K562 (cell line): Measurements from ENCODE around the gene SIT1. TPM values are rescaled to one million over a fixed set of nuclear protein-coding genes. Genes with fewer than 3 reads are reported as not detected.

Experiments used
- ATAC-seq: fragments of 200-7000 bp; cut with Tn5 transposase; 3 replicates; pipeline ENCODE4 v1.9.1; 2020; ENCODE audit warnings: moderate library complexity
- BruUV-seq: library from RNA; stranded (reverse); fragments of 400-500 nt; replicated peaks from 2 replicates; lab custom pipeline; 2021; lab: Mats Ljungman, UMichigan
- CTCF ChIA-PET: fragments of 300-600 bp; formaldehyde crosslinking; extraction: SDS; loops from one replicate; lab custom pipeline; 2021; ENCODE audit warnings: low intra/inter-chr PET ratio; lab: Yijun Ruan, JAX
- POLR2A ChIA-PET: fragments of 300-600, 350-650 bp; sonication (Branson Sonifier 250); formaldehyde crosslinking; extraction: SDS; loops from one replicate; lab custom pipeline; 2021; ENCODE audit warnings: antibody characterized with exemption, inconsistent platforms; lab: Yijun Ruan, JAX
- DNase-seq, 4 experiments: peaks; one replicate each; pipeline versions ENCODE4 v3.0.0 to v3.0.0-alpha.2; 2011 to 2018; ENCODE audit warnings: low spot score in 3 of 4, mixed read lengths in 3 of 4; ENCODE audit errors: extremely low read depth in 1 of 4
- FAIRE-seq: peaks from 2 replicates; lab custom pipeline; 2011; peaks lifted over from hg19 to GRCh38; lab: Jason Lieb, UNC
- H2AFZ ChIP-seq: 2 replicates; pipeline ENCODE4 v1.6.0; 2011; ENCODE audit warnings: low read depth, low read length, control low read depth, inconsistent platforms
- H3K27ac ChIP-seq: fragments of 200-600 bp; 3 replicates; pipeline ENCODE4 v1.8.0; 2011; ENCODE audit warnings: low read depth, mild to moderate bottlenecking, control low read depth, inconsistent platforms, low read length, moderate library complexity, mixed read lengths; ENCODE audit errors: extremely low read depth
- H3K27me3 ChIP-seq, 2 experiments: fragments of 300-600 bp in 1 of 2; 2 replicates in 1 of 2; 3 replicates in 1 of 2; pipeline versions ENCODE4 v1.6.0 to v1.8.0; 2011; ENCODE audit warnings: inconsistent platforms in 2 of 2, low read length in 2 of 2, mild to moderate bottlenecking in 1 of 2, mixed read lengths in 1 of 2, moderate library complexity in 1 of 2; ENCODE audit not compliant: control insufficient read depth in 2 of 2, insufficient read depth in 2 of 2
- H3K36me3 ChIP-seq: fragments of 300-600 bp; 3 replicates; pipeline ENCODE4 v1.8.0; 2011; ENCODE audit warnings: mild to moderate bottlenecking, low read length, inconsistent platforms; ENCODE audit not compliant: control insufficient read depth, insufficient read depth
- H3K4me1 ChIP-seq, 2 experiments: fragments of 200-600 bp in 1 of 2; replicated peaks in 1 of 2; 2 replicates in 1 of 2; 3 replicates in 1 of 2; pipeline versions ENCODE4 v1.5.1 to v1.8.0; 2011; ENCODE audit warnings: inconsistent platforms in 2 of 2, low read length in 2 of 2, mild to moderate bottlenecking in 1 of 2, mixed read lengths in 1 of 2, moderate library complexity in 1 of 2; ENCODE audit not compliant: control insufficient read depth in 2 of 2, insufficient read depth in 2 of 2
- H3K4me2 ChIP-seq: 2 replicates; pipeline ENCODE4 v1.6.1; 2011; ENCODE audit warnings: low read length, control low read depth, inconsistent platforms, mixed read lengths; ENCODE audit not compliant: insufficient read depth
- H3K4me3 ChIP-seq: fragments of 200-600 bp; sonication (generic), shearing (Covaris generic); 2 replicates; pipeline ENCODE4 v1.5.1; 2016; ENCODE audit warnings: control low read depth, inconsistent platforms
- H3K79me2 ChIP-seq: fragments of 200-600 bp; 3 replicates; pipeline ENCODE4 v1.8.0; 2011; ENCODE audit warnings: low read length, inconsistent platforms; ENCODE audit not compliant: control insufficient read depth, insufficient read depth
- H3K9ac ChIP-seq, 2 experiments: 2 replicates each; pipeline versions ENCODE4 v1.6.0 to v1.6.1; 2011; ENCODE audit warnings: low read depth in 2 of 2, low read length in 2 of 2, control low read depth in 1 of 2, inconsistent platforms in 1 of 2, mild to moderate bottlenecking in 1 of 2, mixed read lengths in 1 of 2; ENCODE audit not compliant: insufficient read depth in 1 of 2
- H3K9me1 ChIP-seq: one replicate; pipeline ENCODE4 v1.6.0; 2011; ENCODE audit warnings: inconsistent platforms, mild to moderate bottlenecking, low read length, moderate library complexity; ENCODE audit not compliant: control insufficient read depth, insufficient read depth
- H3K9me3 ChIP-seq: replicated peaks from 2 replicates; pipeline ENCODE4 v1.5.1; 2011; ENCODE audit warnings: low read depth, low read length, inconsistent platforms; ENCODE audit not compliant: control insufficient read depth, insufficient read depth
- H4K20me1 ChIP-seq: replicated peaks from 2 replicates; pipeline ENCODE4 v1.6.1; 2011; ENCODE audit warnings: low read length, inconsistent platforms, mixed read lengths; ENCODE audit not compliant: control insufficient read depth, insufficient read depth
- ARID1B ChIP-seq: fragments of 450-650 bp; IDR thresholded peaks from 2 replicates; pipeline ENCODE4 v1.6.1; 2016; ENCODE audit warnings: antibody characterized with exemption, mild to moderate bottlenecking, inconsistent platforms
- ATF3 ChIP-seq, 2 experiments: fragments of 450-650 bp in 1 of 2; sonication (generic) in 1 of 2; formaldehyde crosslinking in 1 of 2; IDR thresholded peaks in 1 of 2; conservative IDR thresholded peaks in 1 of 2; 2 replicates each; pipeline versions ENCODE4 v1.6.1 to v1.8.1; 2016 to 2023; ENCODE audit warnings: mild to moderate bottlenecking in 2 of 2, moderate library complexity in 2 of 2, inconsistent platforms in 1 of 2, missing genetic modification reagents in 1 of 2
- CHCHD3 ChIP-seq: fragments of 250-450 bp; sonication (Bioruptor Pico); IDR thresholded peaks from 2 replicates; pipeline ENCODE4 v2.1.2; 2022; ENCODE audit warnings: mild to moderate bottlenecking
- CHD1 ChIP-seq: fragments of 200-600 bp; sonication (generic); IDR thresholded peaks from one replicate; pipeline ENCODE4 v1.6.1; 2012; ENCODE audit warnings: mild to moderate bottlenecking, moderate library complexity, low read length, inconsistent platforms
- COPS2 ChIP-seq: fragments of 450-650 bp; conservative IDR thresholded peaks from 2 replicates; pipeline ENCODE4 v1.6.1; 2016; ENCODE audit warnings: mild to moderate bottlenecking, moderate library complexity
- EGR1 ChIP-seq: fragments of 450-650 bp; conservative IDR thresholded peaks from 2 replicates; pipeline ENCODE4 v1.6.1; 2017; ENCODE audit warnings: mild to moderate bottlenecking
- EP400 ChIP-seq: fragments of 450-650 bp; IDR thresholded peaks from 2 replicates; pipeline ENCODE4 v1.6.1; 2017; ENCODE audit warnings: antibody characterized with exemption, mild to moderate bottlenecking, moderate library complexity
- GTF2E2 ChIP-seq: fragments of 200-800 bp; sonication (Bioruptor generic); IDR thresholded peaks from 2 replicates; pipeline ENCODE4 v1.6.1; 2016; ENCODE audit warnings: missing genetic modification characterization, missing compliant biosample characterization
- MAFG ChIP-seq: fragments of 450-650 bp; conservative IDR thresholded peaks from 2 replicates; pipeline ENCODE4 v1.6.1; 2016; ENCODE audit warnings: missing genetic modification characterization, missing compliant biosample characterization
- MCM5 ChIP-seq: fragments of 450-650 bp; IDR thresholded peaks from 2 replicates; pipeline ENCODE4 v1.6.1; 2016; ENCODE audit warnings: low read depth
- RBFOX2 ChIP-seq: fragments of 200-400 bp; formaldehyde crosslinking; IDR thresholded peaks from 2 replicates; pipeline ENCODE4 v1.6.1; 2017; ENCODE audit warnings: low read depth, mild to moderate bottlenecking, low read length, moderate library complexity
- RNF219 ChIP-seq: fragments of 250-450 bp; sonication (Bioruptor Pico); IDR thresholded peaks from 2 replicates; pipeline ENCODE4 v1.5.0; 2022; ENCODE audit warnings: mild to moderate bottlenecking
- SNRNP70 ChIP-seq: fragments of 200-400 bp; formaldehyde crosslinking; optimal IDR thresholded peaks from 2 replicates; pipeline ENCODE3; 2017; ENCODE audit warnings: low read depth, low read length
- ZNF217 ChIP-seq: sonication (generic); formaldehyde crosslinking; IDR thresholded peaks from 2 replicates; pipeline ENCODE4 v1.8.0; 2022; ENCODE audit warnings: mild to moderate bottlenecking, missing genetic modification reagents
- WGBS: fragments of 100-300 bp; shearing (Covaris generic); methylation state at CpG from one replicate; pipeline ENCODE4 v1.1.6; 2016; ENCODE audit warnings: low coverage, mixed read lengths; ENCODE audit not compliant: insufficient coverage; ENCODE audit errors: missing lambda C conversion rate; 5-methylcytosine and 5-hydroxymethylcytosine counted together
- in situ Hi-C: fragments of 300-500 bp; cut with MboI; formaldehyde crosslinking; loops from 4 replicates; pipeline ENCODE4 v1.15.0; 2018; ENCODE audit warnings: inconsistent platforms, mixed read lengths
- intact Hi-C: fragments of 100-400 bp; cut with micrococcal nuclease; formaldehyde crosslinking; loops from 2 replicates; pipeline ENCODE4 v1.14.2; 2022
- polyA plus RNA-seq, 8 experiments: library from polyadenylated mRNA; depleted of rRNA in 4 of 8; stranded (reverse) in 5 of 8; unstranded in 3 of 8; fragments of >200 nt; fragmentation: Nextera tagmentation in 2 of 8; fragmentation: Illumina TruSeq in 1 of 8; extraction: Ambion mirVana in 2 of 8; extraction: Trizol in 1 of 8; gene quantifications; 2 replicates each; pipeline versions ENCODE4 v1.2.1 to v1.2.3, GENCODE V29; 2011 to 2014; ENCODE audit warnings: inconsistent platforms in 1 of 8, missing spikeins in 1 of 8
- total RNA-seq, 7 experiments: library from RNA; depleted of rRNA in 6 of 7; stranded (reverse); fragments of >200 nt in 6 of 7; fragmentation: Illumina TruSeq in 2 of 7; extraction: Trizol in 2 of 7; gene quantifications; 2 replicates each; pipeline versions ENCODE4 v1.2.1 to v1.2.3, GENCODE V29; 2011 to 2021; ENCODE audit warnings: low replicate concordance in 1 of 7
- TF ChIP-seq, protein P1 (sequence below): fragments of 250-450 bp; sonication (Bioruptor Pico); IDR thresholded peaks from 2 replicates; pipeline ENCODE4 v1.5.0; 2021
- TF ChIP-seq, protein P2 (sequence below): fragments of 250-450 bp; sonication (Bioruptor Pico); IDR thresholded peaks from 2 replicates; pipeline ENCODE4 v1.5.0; 2021; ENCODE audit warnings: mild to moderate bottlenecking, borderline replicate concordance

The SIT1 gene
- total and polyA plus RNA-seq, 9 of the 15 experiments (the other 6 are each of a cell fraction or from before 2014, with no cell fraction given) = not detected

DNA sequence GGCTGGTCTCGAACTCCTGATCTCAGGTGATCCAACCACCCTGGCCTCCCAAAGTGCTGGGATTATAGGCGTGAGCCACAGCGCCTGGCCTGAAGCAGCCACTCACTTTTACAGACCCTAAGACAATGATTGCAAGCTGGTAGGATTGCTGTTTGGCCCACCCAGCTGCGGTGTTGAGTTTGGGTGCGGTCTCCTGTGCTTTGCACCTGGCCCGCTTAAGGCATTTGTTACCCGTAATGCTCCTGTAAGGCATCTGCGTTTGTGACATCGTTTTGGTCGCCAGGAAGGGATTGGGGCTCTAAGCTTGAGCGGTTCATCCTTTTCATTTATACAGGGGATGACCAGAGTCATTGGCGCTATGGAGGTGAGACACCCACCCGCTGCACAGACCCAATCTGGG is 24.5 kb upstream of the SIT1 start:
- in situ Hi-C loops (no loop called here), intact Hi-C loops (no loop called here)
- Histone ChIP-seq H3K4me2 (no peak overlapping the region; the same call in 1 of the 2 replicates), H3K9me3 (no peaks in the 10 kb centered on the region), H4K20me1 (no peaks in the 10 kb centered on the region), H3K4me3 (no peak overlapping the region), H3K4me1 (peaks cover 0 to 15% of the 10 kb centered on the region in 2 experiments; a peak in 4 of 5 replicates), H3K27me3 (no peaks in the 10 kb centered on the region), H3K79me2 (no peaks in the 10 kb centered on the region), H3K27ac (no peak overlapping the region), H2AFZ (no peak overlapping the region), H3K9me1 (no peaks in the 10 kb centered on the region), H3K9ac (no peak overlapping the region), H3K36me3 (no peaks in the 10 kb centered on the region)
- FAIRE-seq (no peak), ATAC-seq (no peak), DNase-seq (no peak)
- BruUV-seq = no TSS peak
- TF ChIP-seq ARID1B (no peak), COPS2 (no peak), RNF219 (CRISPR knock-in tag) (no peak), RBFOX2 (no peak), EP400 (no peak), CHCHD3 (CRISPR knock-in tag) (no peak), ZNF217 (CRISPR knock-in tag) (no peak), EGR1 (no peak), CHD1 (no peak), MAFG (tag) (no peak), SNRNP70 (no peak), GTF2E2 (no peak), MCM5 (no peak), ATF3 (IDR thresholded peaks at IDR 0.05) (no peak), ATF3 (CRISPR knock-in tag; conservative IDR thresholded peaks at IDR 0.05) (no peak)
- TF ChIP-seq, protein P1, sequence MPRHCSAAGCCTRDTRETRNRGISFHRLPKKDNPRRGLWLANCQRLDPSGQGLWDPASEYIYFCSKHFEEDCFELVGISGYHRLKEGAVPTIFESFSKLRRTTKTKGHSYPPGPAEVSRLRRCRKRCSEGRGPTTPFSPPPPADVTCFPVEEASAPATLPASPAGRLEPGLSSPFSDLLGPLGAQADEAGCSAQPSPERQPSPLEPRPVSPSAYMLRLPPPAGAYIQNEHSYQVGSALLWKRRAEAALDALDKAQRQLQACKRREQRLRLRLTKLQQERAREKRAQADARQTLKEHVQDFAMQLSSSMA = no peak
- TF ChIP-seq, protein P2, sequence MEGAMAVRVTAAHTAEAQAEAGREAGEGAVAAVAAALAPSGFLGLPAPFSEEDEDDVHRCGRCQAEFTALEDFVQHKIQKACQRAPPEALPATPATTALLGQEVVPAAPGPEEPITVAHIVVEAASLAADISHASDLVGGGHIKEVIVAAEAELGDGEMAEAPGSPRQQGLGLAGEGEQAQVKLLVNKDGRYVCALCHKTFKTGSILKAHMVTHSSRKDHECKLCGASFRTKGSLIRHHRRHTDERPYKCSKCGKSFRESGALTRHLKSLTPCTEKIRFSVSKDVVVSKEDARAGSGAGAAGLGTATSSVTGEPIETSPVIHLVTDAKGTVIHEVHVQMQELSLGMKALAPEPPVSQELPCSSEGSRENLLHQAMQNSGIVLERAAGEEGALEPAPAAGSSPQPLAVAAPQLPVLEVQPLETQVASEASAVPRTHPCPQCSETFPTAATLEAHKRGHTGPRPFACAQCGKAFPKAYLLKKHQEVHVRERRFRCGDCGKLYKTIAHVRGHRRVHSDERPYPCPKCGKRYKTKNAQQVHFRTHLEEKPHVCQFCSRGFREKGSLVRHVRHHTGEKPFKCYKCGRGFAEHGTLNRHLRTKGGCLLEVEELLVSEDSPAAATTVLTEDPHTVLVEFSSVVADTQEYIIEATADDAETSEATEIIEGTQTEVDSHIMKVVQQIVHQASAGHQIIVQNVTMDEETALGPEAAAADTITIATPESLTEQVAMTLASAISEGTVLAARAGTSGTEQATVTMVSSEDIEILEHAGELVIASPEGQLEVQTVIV (CRISPR knock-in tag) = no peak
- WGBS = 59% methylated on average over 12 of the region's 13 CpGs
- ChIA-PET POLR2A (interaction anchor here (1.0 kb wide), 1 partner anchor 16 kb away, joined by 4 read pairs; no protein-coding TSS in a partner anchor), CTCF (no interaction called here)
